Left lung (tissue), 10 donors: ENCODE measurements around the gene FKBP2. TPM values are rescaled to one million over a fixed set of nuclear protein-coding genes. Genes with fewer than 3 reads are reported as not detected.

ENCODE experiments used
- ATAC-seq: fragments of 200-7000 bp; cut with Tn5 transposase; one replicate; pipeline ENCODE4 v1.9.1; 2020; ENCODE audit warnings: moderate library complexity
- DNase-seq, 4 donors: peaks; one replicate each; pipeline ENCODE4 v3.0.0-alpha.2; 2013 to 2020
- H3K27ac ChIP-seq, 2 donors: fragments of 200-600 bp; sonication (generic) in 1 of 2; one replicate each; pipeline versions ENCODE4 v1.5.0 to v1.8.0; 2020 to 2021
- H3K27me3 ChIP-seq, 2 donors: fragments of 200-600 bp; sonication (generic) in 1 of 2; one replicate each; pipeline versions ENCODE4 v1.5.0 to v1.8.0; 2020 to 2021
- H3K36me3 ChIP-seq, 2 donors: fragments of 200-600 bp; sonication (generic) in 1 of 2; one replicate each; pipeline versions ENCODE4 v1.5.0 to v1.8.0; 2020 to 2021
- H3K4me1 ChIP-seq, 2 donors: fragments of 200-600 bp; one replicate each; pipeline ENCODE4 v1.8.0; 2021
- H3K4me3 ChIP-seq, 2 donors: fragments of 200-600 bp; sonication (generic) in 1 of 2; one replicate each; pipeline versions ENCODE4 v1.5.0 to v1.8.0; 2020 to 2021; ENCODE audit warnings: mild to moderate bottlenecking in 1 of 2
- H3K9me3 ChIP-seq, 2 donors: fragments of 200-600 bp; sonication (generic) in 1 of 2; one replicate each; pipeline versions ENCODE4 v1.5.0 to v1.8.0; 2020 to 2021
- intact Hi-C, 2 donors: fragments of 100-400 bp; cut with DNase I; formaldehyde crosslinking; loops; one replicate each; pipeline versions ENCODE4 v1.11.2 to v1.14.2; 2022
- polyA plus RNA-seq, 6 donors: library from polyadenylated mRNA; unstranded; fragments of 120-200 nt; gene quantifications; one replicate each; pipeline ENCODE4 v1.2.1, GENCODE V29; 2013; ENCODE audit not compliant: insufficient read length in 6 of 6
- total RNA-seq, 2 donors: library from RNA; stranded (reverse); fragmentation: NEBNext Ultra II Directional; extraction: Animal tissue kit (Norgen Biotek cat#: 25700); gene quantifications; one replicate each; pipeline ENCODE4 v1.2.1, GENCODE V29; 2021
- TF ChIP-seq, protein P1 (sequence below), 2 donors: fragments of 200-600 bp; sonication (generic) in 1 of 2; IDR thresholded peaks; one replicate each; pipeline versions ENCODE4 v1.5.0 to v1.8.0; 2021; ENCODE audit warnings: antibody characterized with exemption in 2 of 2
- donor health status: DM: no; HTN: yes; CAD: no.
- donor health status: DM: no; HTN: no; CAD: no.

FKBP2 gene
- total and polyA plus RNA-seq, 8 donors = 59.5 to 81.4 (median 69.7) TPM

DNA sequence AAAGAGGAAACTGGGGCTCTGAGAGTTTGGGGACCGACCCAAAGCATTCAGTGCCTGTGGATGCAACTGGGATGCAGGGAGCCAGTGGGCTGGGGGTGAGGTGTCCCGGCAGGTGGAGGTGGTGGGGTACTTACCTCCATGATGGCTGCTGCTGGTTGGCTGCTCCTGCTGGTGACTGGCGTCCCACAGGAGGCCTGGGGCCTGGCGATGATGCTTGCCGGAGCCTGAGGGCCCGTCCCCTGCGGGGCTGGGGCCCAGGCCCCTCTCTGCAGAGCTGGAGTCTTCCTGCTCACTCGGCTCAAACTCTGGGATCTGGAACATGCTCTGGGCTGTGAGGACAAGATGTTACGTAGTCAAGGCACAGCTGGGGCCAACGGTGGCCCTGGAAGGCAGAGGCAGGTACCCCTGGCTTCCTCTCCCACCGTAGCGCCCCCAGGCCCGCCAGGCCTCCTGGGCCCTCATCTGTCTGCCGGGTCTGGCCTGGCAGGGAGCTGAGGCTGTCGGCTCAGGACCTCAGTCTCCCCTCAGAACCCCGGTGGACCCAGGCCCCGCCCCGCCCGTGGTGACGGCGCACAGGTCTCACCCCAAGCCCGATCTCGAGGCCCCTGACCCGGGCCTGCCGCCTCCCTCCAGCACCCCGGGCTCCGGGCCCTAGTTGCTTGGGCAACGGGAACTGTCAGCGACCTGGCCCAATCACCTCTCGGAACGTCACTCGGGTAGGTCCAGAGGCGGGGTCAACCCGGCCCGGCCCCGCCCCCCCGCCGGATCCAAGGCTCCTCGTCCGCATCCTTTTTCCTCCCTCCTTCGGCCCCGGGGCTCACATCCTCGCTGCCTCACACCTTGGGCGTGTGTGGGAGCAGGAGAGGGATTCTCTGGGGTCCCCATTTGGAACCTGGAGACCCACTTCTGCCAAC is 43.4 kb downstream of the FKBP2 start, which contains the start of gene BAD:
BAD (minus strand) TSS at position 618 of the 914 bp plus-strand sequence; CDS start at position 321, 297 bp downstream.
- intact Hi-C loops = no loop called here
- DNase-seq (peak; percentile 90 to 97 (median 95)), ATAC-seq (peak; percentile 94)
- H3K27ac ChIP-seq = peak within 1 kb of the TSS; percentile 91 to 99
- peaks cover 18 to 29% of the 10 kb centered on the region in 2 donors for H3K4me1 ChIP-seq
- peak within 1 kb of the TSS; percentile 78 to 95 for H3K4me3 ChIP-seq
- peaks cover 0 to 21% of the 10 kb centered on the region in 2 donors for H3K36me3 ChIP-seq
- no peaks in the 10 kb centered on the region for H3K9me3 ChIP-seq
- TF ChIP-seq, protein P1, sequence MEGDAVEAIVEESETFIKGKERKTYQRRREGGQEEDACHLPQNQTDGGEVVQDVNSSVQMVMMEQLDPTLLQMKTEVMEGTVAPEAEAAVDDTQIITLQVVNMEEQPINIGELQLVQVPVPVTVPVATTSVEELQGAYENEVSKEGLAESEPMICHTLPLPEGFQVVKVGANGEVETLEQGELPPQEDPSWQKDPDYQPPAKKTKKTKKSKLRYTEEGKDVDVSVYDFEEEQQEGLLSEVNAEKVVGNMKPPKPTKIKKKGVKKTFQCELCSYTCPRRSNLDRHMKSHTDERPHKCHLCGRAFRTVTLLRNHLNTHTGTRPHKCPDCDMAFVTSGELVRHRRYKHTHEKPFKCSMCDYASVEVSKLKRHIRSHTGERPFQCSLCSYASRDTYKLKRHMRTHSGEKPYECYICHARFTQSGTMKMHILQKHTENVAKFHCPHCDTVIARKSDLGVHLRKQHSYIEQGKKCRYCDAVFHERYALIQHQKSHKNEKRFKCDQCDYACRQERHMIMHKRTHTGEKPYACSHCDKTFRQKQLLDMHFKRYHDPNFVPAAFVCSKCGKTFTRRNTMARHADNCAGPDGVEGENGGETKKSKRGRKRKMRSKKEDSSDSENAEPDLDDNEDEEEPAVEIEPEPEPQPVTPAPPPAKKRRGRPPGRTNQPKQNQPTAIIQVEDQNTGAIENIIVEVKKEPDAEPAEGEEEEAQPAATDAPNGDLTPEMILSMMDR (IDR thresholded peaks at IDR 0.05) = no peak
- no peaks in the 10 kb centered on the region for H3K27me3 ChIP-seq

DNA sequence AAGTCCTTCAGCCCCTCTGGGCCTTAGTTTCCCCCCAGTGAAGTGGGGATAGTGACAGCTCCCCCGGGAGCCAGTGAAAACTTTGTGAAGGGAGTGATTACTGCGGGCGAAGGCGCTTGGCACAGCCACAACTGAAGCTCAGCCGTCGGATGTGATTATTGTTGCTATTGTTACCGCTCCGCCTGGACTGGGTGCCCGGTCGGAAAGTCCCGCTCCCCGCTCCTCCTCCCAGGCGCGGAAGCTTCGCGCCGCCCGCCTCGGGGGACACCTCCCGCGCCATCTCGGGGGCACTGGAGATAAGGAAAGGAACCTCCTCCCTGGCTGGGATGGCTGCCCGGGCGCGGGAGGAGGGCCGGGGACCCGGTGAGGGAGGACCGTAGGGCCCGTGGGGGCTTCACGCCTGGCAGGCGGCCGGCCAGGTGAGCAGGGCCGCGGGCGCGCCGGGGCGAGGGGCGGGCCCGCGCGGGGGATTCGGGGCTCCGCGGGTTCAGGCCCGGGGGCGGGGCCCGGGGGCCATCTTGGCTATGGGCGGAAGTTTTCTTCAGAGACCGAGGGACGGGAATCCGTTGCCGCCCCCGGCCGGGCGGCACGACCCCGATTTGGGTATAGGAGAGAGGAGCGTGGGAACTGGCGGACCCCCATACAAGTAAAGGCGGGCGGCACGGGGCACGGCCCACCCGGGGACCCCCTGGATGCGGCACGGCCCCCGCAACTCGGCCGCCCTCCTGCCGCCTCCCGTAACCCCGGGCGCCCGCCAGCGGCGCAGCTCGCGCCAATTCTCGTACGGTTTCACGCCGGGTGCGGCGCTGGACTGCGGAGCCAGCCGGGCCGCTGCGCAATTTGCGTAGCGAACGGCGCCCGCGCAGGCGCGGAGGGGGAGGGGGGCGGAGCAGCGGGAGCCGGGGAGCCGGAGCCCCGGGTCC is 44.3 kb downstream of the FKBP2 start, which contains the start of gene GPR137:
GPR137 (plus strand) TSS at position 887 of the 923 bp plus-strand sequence. CDS start 677 bp downstream, outside the sequence.
- Histone ChIP-seq H3K36me3 (peaks cover 0 to 21% of the 10 kb centered on the region in 2 donors), H3K27ac (peak within 1 kb of the TSS; percentile 91 to 99), H3K27me3 (peaks cover 2 to 4% of the 10 kb centered on the region in 2 donors), H3K4me1 (peaks cover 18 to 29% of the 10 kb centered on the region in 2 donors), H3K9me3 (no peaks in the 10 kb centered on the region), H3K4me3 (peak within 1 kb of the TSS; percentile 78 to 95)
- TF ChIP-seq, protein P1 (IDR thresholded peaks at IDR 0.05) = no peak
- intact Hi-C loops = no loop called here
- DNase-seq = peak; percentile 88 to 97 (median 92)
- ATAC-seq = peak; percentile 79

DNA sequence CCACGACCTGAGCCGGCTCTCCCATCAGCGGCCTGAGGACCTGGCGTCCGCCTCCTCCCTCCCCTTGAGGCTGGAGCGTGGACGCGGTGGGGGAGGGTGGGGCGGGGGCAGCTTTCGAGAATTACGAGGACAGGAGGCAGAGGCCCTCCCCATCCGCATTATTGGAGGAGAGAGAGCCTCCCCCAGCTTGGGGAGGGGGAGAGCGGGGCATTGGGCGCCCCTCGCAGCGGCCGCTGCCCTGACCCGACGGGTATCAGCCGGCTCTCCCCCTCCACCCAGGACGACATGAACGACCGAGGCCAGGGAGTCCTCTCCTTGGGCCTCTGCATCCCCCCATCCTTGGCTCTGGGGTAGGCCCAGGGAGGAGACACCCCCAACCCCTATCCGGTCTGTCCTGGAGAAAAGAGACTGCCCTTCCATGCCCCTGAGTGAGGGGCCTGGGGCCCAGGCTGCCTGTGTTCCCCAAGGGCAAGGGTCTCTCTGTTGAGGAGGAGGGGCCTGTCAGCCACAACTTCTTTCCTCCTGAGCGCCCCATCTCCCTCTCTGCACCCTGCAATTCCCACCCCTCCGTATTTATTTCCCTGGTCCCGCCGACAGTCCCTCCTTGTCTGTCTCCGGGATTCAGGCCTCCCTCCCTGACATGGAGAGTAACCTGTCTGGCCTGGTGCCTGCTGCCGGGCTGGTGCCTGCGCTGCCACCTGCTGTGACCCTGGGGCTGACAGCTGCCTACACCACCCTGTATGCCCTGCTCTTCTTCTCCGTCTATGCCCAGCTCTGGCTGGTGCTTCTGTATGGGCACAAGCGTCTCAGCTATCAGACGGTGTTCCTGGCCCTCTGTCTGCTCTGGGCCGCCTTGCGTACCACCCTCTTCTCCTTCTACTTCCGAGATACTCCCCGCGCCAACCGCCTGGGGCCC is 45.2 kb downstream of the FKBP2 start:
- Histone ChIP-seq H3K36me3 (peaks cover 0 to 21% of the 10 kb centered on the region in 2 donors), H3K27ac (peak overlapping the region; percentile 91 to 99), H3K9me3 (no peaks in the 10 kb centered on the region), H3K4me1 (peaks cover 18 to 33% of the 10 kb centered on the region in 2 donors), H3K27me3 (peaks cover 12 to 13% of the 10 kb centered on the region in 2 donors), H3K4me3 (peak overlapping the region; percentile 78 to 95)
- no peak for DNase-seq
- intact Hi-C loops = no loop called here
- no peak for ATAC-seq
- TF ChIP-seq, protein P1 (IDR thresholded peaks at IDR 0.05) = no peak

DNA sequence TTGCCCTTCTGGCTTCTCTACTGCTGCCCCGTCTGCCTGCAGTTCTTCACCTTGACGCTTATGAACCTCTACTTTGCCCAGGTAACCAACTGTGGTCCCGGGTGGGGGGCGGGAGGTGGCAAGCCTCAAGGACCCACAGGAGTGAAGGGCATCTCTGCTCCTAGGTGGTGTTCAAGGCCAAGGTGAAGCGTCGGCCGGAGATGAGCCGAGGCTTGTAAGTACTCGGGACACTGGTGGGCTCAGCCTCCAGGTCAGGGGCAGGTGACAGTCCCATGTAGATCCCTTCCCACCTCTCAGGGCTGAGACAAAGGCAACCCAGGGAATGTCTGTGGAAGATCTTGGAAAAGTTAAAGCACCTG is 45.9 kb downstream of the FKBP2 start:
- DNase-seq (no peak), ATAC-seq (no peak)
- Histone ChIP-seq H3K9me3 (no peaks in the 10 kb centered on the region), H3K27me3 (peaks cover 18 to 19% of the 10 kb centered on the region in 2 donors), H3K4me3 (no peak overlapping the region), H3K36me3 (peaks cover 0 to 15% of the 10 kb centered on the region in 2 donors), H3K27ac (no peak overlapping the region), H3K4me1 (peaks cover 18 to 39% of the 10 kb centered on the region in 2 donors)
- TF ChIP-seq, protein P1 (IDR thresholded peaks at IDR 0.05) = no peak
- intact Hi-C loops = no loop called here
